HUES64 (cell line): ENCODE data around the gene DCST1.

ENCODE experiments used
- H3K27ac ChIP-seq: 2 replicates; pipeline ENCODE4 v1.7.0; 2013; ENCODE audit warnings: low read depth, low read length, inconsistent platforms
- H3K27me3 ChIP-seq: 2 replicates; pipeline ENCODE4 v1.6.1; 2013; ENCODE audit warnings: mild to moderate bottlenecking, low read length; ENCODE audit not compliant: insufficient read depth
- H3K36me3 ChIP-seq: 2 replicates; pipeline ENCODE4 v1.6.1; 2013; ENCODE audit warnings: mild to moderate bottlenecking, low read length; ENCODE audit not compliant: insufficient read depth
- H3K4me1 ChIP-seq: 2 replicates; pipeline ENCODE4 v1.6.1; 2013; ENCODE audit warnings: mild to moderate bottlenecking, low read length, moderate library complexity; ENCODE audit not compliant: insufficient read depth
- H3K4me3 ChIP-seq: 2 replicates; pipeline ENCODE4 v1.5.1; 2013; ENCODE audit warnings: mild to moderate bottlenecking, low read length, moderate library complexity
- H3K9ac ChIP-seq: 2 replicates; pipeline ENCODE4 v1.6.1; 2013; ENCODE audit warnings: mild to moderate bottlenecking, low read depth, low read length
- H3K9me3 ChIP-seq: 2 replicates; pipeline ENCODE4 v1.6.1; 2013; ENCODE audit warnings: low read depth, low read length; ENCODE audit not compliant: insufficient read depth
- WGBS: fragments of 150-250, 120-280 bp; methylation state at CpG from one replicate; pipeline ENCODE4 v1.1.7; 2013; ENCODE audit warnings: missing lambda C conversion rate; 5-methylcytosine and 5-hydroxymethylcytosine counted together

DCST1 gene

DNA sequence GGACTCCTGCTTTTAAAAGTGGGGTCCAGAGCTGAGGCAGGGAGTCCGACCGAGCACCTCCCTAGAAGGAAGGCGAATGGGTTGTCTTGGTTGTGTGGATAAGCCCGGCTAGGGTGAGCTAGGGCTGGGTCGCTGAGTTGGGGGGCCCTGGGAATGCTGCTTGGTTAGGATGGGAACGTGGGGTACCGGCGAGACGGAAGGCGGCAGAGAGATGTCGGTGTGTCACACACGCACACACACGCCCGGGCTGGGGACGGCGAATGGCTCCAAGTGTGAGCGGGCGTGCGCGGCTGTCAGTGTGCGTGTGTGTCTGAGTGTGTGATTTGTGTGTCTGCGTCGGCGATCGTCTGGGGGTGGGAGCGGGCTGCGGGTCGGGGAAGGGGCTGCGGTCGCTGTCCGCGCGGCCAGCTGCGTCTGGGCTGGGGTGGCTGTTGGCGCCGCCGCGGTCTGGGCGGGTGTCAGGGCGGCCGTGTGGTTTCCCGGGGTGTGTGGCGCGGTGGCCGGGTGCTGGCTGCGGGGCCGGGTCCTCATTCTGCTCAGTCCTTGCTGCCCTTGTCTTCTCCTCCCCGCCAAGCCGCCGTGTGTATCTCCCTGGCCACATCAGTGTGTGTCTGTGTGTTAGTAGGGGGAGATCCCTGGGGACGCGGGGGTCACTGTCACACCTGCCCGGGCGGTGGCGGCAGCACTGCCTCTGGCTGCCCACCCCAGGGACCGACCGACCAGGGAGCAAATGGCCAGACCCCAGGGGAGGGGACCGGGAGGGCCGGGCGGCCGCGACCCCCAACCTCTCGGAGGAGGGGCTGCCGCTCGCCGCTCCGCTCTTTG is 46.1 kb downstream of the DCST1 start:
- Histone ChIP-seq H3K9ac (peak overlapping the region; percentile 24; the same call in 1 of the 2 replicates), H3K4me1 (0 out of 2 replicates have a peak, but pooled peaks cover 9% of the 10 kb centered on the region), H3K27ac (no peak overlapping the region), H3K9me3 (no peaks in the 10 kb centered on the region), H3K27me3 (peaks cover 77% of the 10 kb centered on the region), H3K36me3 (no peaks in the 10 kb centered on the region), H3K4me3 (peak overlapping the region; percentile 56)
- 2% methylated on average over 67 of the region's 67 CpGs for WGBS

DNA sequence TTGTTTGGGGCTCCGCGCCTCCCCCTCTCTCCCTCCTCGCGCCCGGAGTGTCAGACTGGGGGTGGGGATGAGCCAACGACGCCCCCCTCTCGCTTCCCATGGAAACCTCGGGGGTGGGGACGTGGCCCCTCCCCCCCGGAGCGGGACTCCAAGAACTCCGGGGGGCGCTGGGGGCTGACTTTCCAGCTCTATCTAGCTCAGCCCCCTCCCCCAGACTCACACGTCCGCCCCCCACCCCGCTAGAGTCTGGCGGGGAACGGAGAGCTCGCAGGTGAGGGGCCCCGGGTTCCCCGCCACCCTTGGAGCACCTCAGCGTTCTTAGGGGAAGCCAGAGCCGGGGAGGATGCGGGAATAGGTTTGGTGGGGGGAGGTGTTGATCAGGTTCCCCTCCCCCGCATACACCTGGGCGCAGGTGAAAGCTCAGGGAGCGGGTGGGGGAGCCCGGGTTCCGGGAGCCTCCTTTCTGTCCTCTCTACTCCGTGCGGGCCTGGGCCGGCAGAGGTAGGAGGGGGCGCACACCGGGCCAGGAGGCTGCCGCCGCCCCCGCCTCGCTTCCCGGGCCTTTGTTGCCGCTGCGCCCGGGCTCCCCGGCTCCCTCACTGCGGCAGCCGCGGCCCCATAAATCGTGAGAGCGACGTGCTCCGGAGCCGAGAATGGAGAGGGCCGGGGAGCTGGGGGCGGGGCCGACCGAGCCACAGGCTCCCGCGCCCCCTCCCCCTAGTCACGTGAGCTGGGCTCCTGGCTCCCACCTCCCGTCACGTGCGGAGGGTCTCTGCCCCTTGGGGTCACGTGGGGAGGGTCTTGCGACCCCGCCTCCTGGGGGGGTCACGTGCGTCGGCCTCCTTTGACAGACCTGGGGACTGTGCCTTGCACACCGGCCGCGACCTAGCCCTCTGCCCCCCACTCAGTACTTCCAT is 46.9 kb downstream of the DCST1 start:
- Histone ChIP-seq H3K27ac (peak overlapping the region; percentile 54; the same call in 1 of the 2 replicates), H3K36me3 (no peaks in the 10 kb centered on the region), H3K27me3 (peaks cover 77% of the 10 kb centered on the region), H3K9ac (peak overlapping the region; percentile 52; the same call in 1 of the 2 replicates), H3K4me1 (0 out of 2 replicates have a peak, but pooled peaks cover 8% of the 10 kb centered on the region), H3K9me3 (no peaks in the 10 kb centered on the region), H3K4me3 (peak overlapping the region; percentile 56)
- under 1% methylated on average over 68 of the region's 71 CpGs for WGBS

- H3K9me3 ChIP-seq: no peaks in the 10 kb centered on the region
- 2% methylated on average over 68 of the region's 68 CpGs for WGBS
- H3K4me1 ChIP-seq: peaks cover 6% of the 10 kb centered on the region; the same call in 1 of the 2 replicates
- no peak overlapping the region for H3K27ac ChIP-seq
- peak overlapping the region; percentile 56; the same call in 1 of the 2 replicates for H3K4me3 ChIP-seq
- H3K9ac ChIP-seq: no peak overlapping the region
- H3K36me3 ChIP-seq: no peaks in the 10 kb centered on the region
- H3K27me3 ChIP-seq: peaks cover 77% of the 10 kb centered on the region
Observed at GRCh38 chr1:155081472-155082300, 48.1 kb downstream of the DCST1 start.

DNA sequence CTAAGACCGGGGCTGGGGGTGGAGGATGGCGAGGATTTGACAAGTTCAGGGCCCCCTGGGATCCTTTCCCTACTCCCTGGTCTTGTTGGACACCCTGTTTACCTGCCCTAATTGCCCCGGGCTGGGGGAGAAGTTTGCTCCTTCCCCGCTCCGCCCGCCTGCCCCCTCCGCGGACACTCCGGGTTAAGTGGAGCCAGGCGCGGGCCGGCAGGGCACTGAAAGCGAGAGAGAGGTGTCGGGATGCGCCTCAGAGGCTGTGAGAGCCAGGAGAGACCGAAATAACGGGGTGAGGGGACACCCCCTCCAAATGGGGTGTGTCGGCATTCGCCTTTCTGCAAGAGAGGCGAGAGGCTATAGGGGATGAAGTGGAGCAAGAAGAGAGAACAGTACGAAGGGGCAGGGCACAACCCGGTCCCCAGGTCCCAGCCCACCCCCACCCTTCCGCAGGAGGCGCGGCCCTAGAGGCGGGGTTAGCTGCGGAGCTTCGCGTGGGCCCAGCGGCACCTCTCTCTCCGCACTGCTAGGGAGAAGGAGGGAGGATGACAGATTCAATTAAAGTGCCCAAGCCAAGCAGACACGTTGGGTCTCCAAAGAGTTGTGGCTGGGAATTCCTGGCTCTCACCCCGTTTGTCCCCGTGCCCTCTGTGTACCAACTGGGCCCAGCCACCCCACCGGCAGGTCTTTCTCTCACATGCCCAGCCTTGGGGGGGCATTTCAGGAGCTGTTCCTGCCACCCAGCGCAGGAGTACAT is 48.9 kb downstream of the DCST1 start:
- Histone ChIP-seq H3K9me3 (no peaks in the 10 kb centered on the region), H3K4me3 (peak overlapping the region; percentile 56; the same call in 1 of the 2 replicates), H3K27ac (no peak overlapping the region), H3K9ac (no peak overlapping the region), H3K27me3 (peaks cover 71% of the 10 kb centered on the region), H3K36me3 (no peaks in the 10 kb centered on the region), H3K4me1 (peaks cover 6% of the 10 kb centered on the region; the same call in 1 of the 2 replicates)
- 8% methylated on average over 36 of the region's 36 CpGs for WGBS

DNA sequence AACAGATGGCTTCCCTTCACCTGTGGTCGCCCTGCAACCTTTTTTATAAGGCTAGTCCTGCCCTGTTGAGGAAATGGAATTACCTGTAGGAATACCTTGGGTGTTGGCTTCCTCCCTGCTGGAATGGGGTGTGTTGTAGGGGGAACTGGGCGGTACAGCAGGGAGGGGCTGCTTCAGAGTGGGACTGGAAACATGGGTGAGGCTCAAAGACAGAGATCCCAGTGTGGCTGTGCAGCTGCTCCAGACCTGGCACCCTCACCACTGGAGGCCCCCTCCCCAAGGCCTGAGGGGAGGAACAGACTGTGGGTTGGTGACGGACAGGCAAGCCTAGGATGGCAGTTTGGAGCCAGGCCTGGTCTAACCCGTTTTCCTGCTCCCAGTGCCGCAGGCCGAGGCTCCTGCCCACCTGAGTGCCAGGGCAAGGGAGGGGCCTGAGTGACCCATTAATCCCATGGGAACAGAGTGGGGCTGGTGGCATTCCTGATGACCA is 49.5 kb downstream of the DCST1 start:
- H3K9ac ChIP-seq: no peak overlapping the region
- no peak overlapping the region for H3K4me3 ChIP-seq
- H3K4me1 ChIP-seq: peaks cover 6% of the 10 kb centered on the region; the same call in 1 of the 2 replicates
- no peaks in the 10 kb centered on the region for H3K9me3 ChIP-seq
- no peaks in the 10 kb centered on the region for H3K36me3 ChIP-seq
- no peak overlapping the region for H3K27ac ChIP-seq
- peaks cover 64% of the 10 kb centered on the region for H3K27me3 ChIP-seq
- WGBS: 66% methylated on average over 6 of the region's 6 CpGs

- Histone ChIP-seq H3K4me1 (peaks cover 2% of the 10 kb centered on the region; the same call in 1 of the 2 replicates), H3K27ac (no peak overlapping the region), H3K9me3 (no peaks in the 10 kb centered on the region), H3K27me3 (peaks cover 54% of the 10 kb centered on the region), H3K9ac (no peak overlapping the region), H3K4me3 (peak overlapping the region; percentile 70), H3K36me3 (no peaks in the 10 kb centered on the region)
- WGBS: 34% methylated on average over 17 of the region's 21 CpGs
Observed at GRCh38 chr1:155083865-155084721, 50.5 kb downstream of the DCST1 start.

DNA sequence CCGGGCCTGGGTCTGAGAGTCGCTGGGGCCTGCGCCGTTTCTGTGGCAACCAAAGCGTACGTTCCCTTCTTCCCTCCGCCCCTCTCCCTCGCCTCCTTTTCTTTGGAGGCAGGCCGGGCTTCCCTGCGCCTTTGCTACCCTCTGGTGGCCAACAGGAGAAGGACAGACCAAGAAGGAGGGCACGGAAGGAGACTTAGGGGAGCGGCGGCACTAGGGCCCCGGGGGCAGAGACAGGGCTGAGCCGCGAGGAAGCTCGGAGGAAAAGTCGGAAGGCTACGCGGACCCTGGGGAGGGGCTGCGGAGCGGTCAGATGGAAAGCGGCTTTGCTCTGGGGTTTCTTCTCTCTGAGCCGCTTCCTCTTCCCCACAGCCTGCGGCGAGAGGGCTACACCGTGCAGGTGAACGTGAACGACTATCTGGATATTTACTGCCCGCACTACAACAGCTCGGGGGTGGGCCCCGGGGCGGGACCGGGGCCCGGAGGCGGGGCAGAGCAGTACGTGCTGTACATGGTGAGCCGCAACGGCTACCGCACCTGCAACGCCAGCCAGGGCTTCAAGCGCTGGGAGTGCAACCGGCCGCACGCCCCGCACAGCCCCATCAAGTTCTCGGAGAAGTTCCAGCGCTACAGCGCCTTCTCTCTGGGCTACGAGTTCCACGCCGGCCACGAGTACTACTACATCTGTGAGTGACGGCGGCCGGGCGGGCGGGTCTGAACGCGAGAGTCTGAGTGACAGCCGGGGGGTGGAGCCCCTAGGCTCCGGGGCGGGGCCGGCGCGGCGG is 51.3 kb downstream of the DCST1 start:
- Histone ChIP-seq H3K36me3 (no peaks in the 10 kb centered on the region), H3K9me3 (no peaks in the 10 kb centered on the region), H3K27me3 (peaks cover 46% of the 10 kb centered on the region), H3K9ac (no peak overlapping the region), H3K4me3 (peak overlapping the region; percentile 70), H3K4me1 (peaks cover 2% of the 10 kb centered on the region; the same call in 1 of the 2 replicates), H3K27ac (no peak overlapping the region)
- WGBS: under 1% methylated on average over 67 of the region's 67 CpGs

- Histone ChIP-seq H3K27ac (no peak overlapping the region), H3K4me1 (peaks cover 2% of the 10 kb centered on the region; the same call in 1 of the 2 replicates), H3K9ac (no peak overlapping the region), H3K4me3 (peak overlapping the region; percentile 70), H3K27me3 (peaks cover 39% of the 10 kb centered on the region), H3K36me3 (no peaks in the 10 kb centered on the region), H3K9me3 (no peaks in the 10 kb centered on the region)
- under 1% methylated on average over 29 of the region's 32 CpGs for WGBS
Observed at GRCh38 chr1:155085504-155086127, 52.0 kb downstream of the DCST1 start.
